HepG2 (cell line): ENCODE data around the gene RAD21L1. TPM values are rescaled to one million over a fixed set of nuclear protein-coding genes. Genes with fewer than 3 reads are reported as not detected.

ENCODE experiments used
- ATAC-seq: fragments of 200-7000 bp; cut with Tn5 transposase; 3 replicates; pipeline ENCODE4 v1.9.1; 2020; ENCODE audit warnings: mild to moderate bottlenecking, moderate library complexity
- BruUV-seq: library from RNA; stranded (reverse); fragments of 400-500 nt; replicated peaks from 2 replicates; lab custom pipeline; 2021; lab: Mats Ljungman, UMichigan
- CTCF ChIA-PET: fragments of 300-600 bp; formaldehyde crosslinking; extraction: SDS; loops from one replicate; lab custom pipeline; 2021; ENCODE audit warnings: low total read pairs, inconsistent platforms, low intra/inter-chr PET ratio; lab: Yijun Ruan, JAX
- POLR2A ChIA-PET: fragments of 350-600 bp; sonication (Branson Sonifier 250); formaldehyde crosslinking; loops from one replicate; lab custom pipeline; 2020; ENCODE audit warnings: antibody characterized with exemption, inconsistent platforms; lab: Yijun Ruan, JAX
- DNase-seq: peaks from one replicate; pipeline ENCODE4 v3.0.0-alpha.2; 2015; ENCODE audit warnings: low spot score
- FAIRE-seq: peaks from 3 replicates; lab custom pipeline; 2011; peaks lifted over from hg19 to GRCh38; lab: Jason Lieb, UNC
- H2AFZ ChIP-seq: one replicate; pipeline ENCODE4 v1.6.1; 2011; ENCODE audit warnings: low read length, inconsistent platforms
- H3K27ac ChIP-seq: fragments of 300-600 bp; 3 replicates; pipeline ENCODE4 v1.8.0; 2011; ENCODE audit warnings: mixed run types, mild to moderate bottlenecking, mixed read lengths, low read length, inconsistent platforms; ENCODE audit not compliant: insufficient read depth; ENCODE audit errors: extremely low read length
- H3K27me3 ChIP-seq, 2 experiments: fragments of 200-600 bp in 1 of 2; 2 replicates in 1 of 2; 3 replicates in 1 of 2; pipeline versions ENCODE4 v1.6.0 to v1.8.0; 2011; ENCODE audit warnings: low read length in 2 of 2, mild to moderate bottlenecking in 2 of 2, moderate library complexity in 2 of 2, inconsistent platforms in 1 of 2; ENCODE audit not compliant: insufficient read depth in 2 of 2, control insufficient read depth in 1 of 2
- H3K36me3 ChIP-seq, 2 experiments: fragments of 200-600 bp in 1 of 2; replicated peaks in 1 of 2; 2 replicates in 1 of 2; 3 replicates in 1 of 2; pipeline versions ENCODE4 v1.5.1 to v1.8.0; 2011; ENCODE audit warnings: low read length in 2 of 2, inconsistent platforms in 1 of 2; ENCODE audit not compliant: insufficient read depth in 2 of 2, control insufficient read depth in 1 of 2
- H3K4me1 ChIP-seq: 2 replicates; pipeline ENCODE4 v1.5.1; 2012; ENCODE audit warnings: low read length, inconsistent platforms; ENCODE audit not compliant: insufficient read depth
- H3K4me2 ChIP-seq: 2 replicates; pipeline ENCODE4 v1.6.0; 2011; ENCODE audit warnings: low read depth, low read length, inconsistent platforms
- H3K4me3 ChIP-seq, 3 experiments: fragments of 200-600 bp in 1 of 3; sonication (generic), shearing (Covaris generic) in 1 of 3; replicated peaks in 1 of 3; 2 replicates each; pipeline ENCODE4 v1.5.1; 2011 to 2016; ENCODE audit warnings: low read length in 3 of 3, inconsistent platforms in 2 of 3, low read depth in 2 of 3, mild to moderate bottlenecking in 2 of 3, control low read depth in 1 of 3, mixed read lengths in 1 of 3; ENCODE audit not compliant: insufficient read depth in 1 of 3
- H3K79me2 ChIP-seq: one replicate; pipeline ENCODE4 v1.6.1; 2011; ENCODE audit warnings: low read length, inconsistent platforms; ENCODE audit not compliant: insufficient read depth
- H3K9ac ChIP-seq: 2 replicates; pipeline ENCODE4 v1.6.0; 2011; ENCODE audit warnings: mild to moderate bottlenecking, low read depth, low read length, inconsistent platforms; ENCODE audit not compliant: insufficient read depth
- H3K9me3 ChIP-seq: 2 replicates; pipeline ENCODE4 v1.5.1; 2012; ENCODE audit warnings: mild to moderate bottlenecking, low read length
- H4K20me1 ChIP-seq: 2 replicates; pipeline ENCODE4 v1.6.0; 2011; ENCODE audit warnings: inconsistent platforms, mild to moderate bottlenecking, low read length, moderate library complexity; ENCODE audit not compliant: insufficient read depth
- AGO2 ChIP-seq: fragments of 200-400 bp; formaldehyde crosslinking; optimal IDR thresholded peaks from 2 replicates; pipeline ENCODE3; 2017; ENCODE audit warnings: mild to moderate bottlenecking, low read depth, low read length, moderate library complexity
- BATF2 ChIP-seq: sonication (generic); formaldehyde crosslinking; IDR thresholded peaks from 2 replicates; pipeline ENCODE4 v1.8.0; 2022; ENCODE audit warnings: mild to moderate bottlenecking, missing genetic modification reagents, moderate library complexity
- BRD4 ChIP-seq: sonication (generic); formaldehyde crosslinking; IDR thresholded peaks from 2 replicates; pipeline ENCODE4 v1.4.0; 2020; ENCODE audit warnings: missing genetic modification reagents
- EEA1 ChIP-seq: sonication (generic); formaldehyde crosslinking; IDR thresholded peaks from 2 replicates; pipeline ENCODE4 v1.5.1; 2020; ENCODE audit warnings: mild to moderate bottlenecking, missing genetic modification reagents, borderline replicate concordance
- FOXP4 ChIP-seq: sonication (generic); formaldehyde crosslinking; IDR thresholded peaks from 2 replicates; pipeline ENCODE4 v1.4.0; 2020; ENCODE audit warnings: missing genetic modification reagents
- MIER3 ChIP-seq: IDR thresholded peaks from 2 replicates; pipeline ENCODE4 v1.6.1; 2016; ENCODE audit warnings: missing compliant biosample characterization, borderline replicate concordance
- SAFB2 ChIP-seq: sonication (generic); formaldehyde crosslinking; IDR thresholded peaks from 2 replicates; pipeline ENCODE4 v1.5.1; 2020; ENCODE audit warnings: missing genetic modification reagents, low read depth, mild to moderate bottlenecking, borderline replicate concordance
- SALL2 ChIP-seq: sonication (generic); formaldehyde crosslinking; IDR thresholded peaks from 2 replicates; pipeline ENCODE4 v1.8.1; 2023; ENCODE audit warnings: mild to moderate bottlenecking, missing genetic modification reagents, inconsistent platforms
- ZFP1 ChIP-seq: IDR thresholded peaks from 2 replicates; pipeline ENCODE4 v1.6.1; 2016
- ZGPAT ChIP-seq: IDR thresholded peaks from 2 replicates; pipeline ENCODE4 v1.6.1; 2016; ENCODE audit warnings: mild to moderate bottlenecking
- ZNF543 ChIP-seq: sonication (generic); formaldehyde crosslinking; IDR thresholded peaks from 2 replicates; pipeline ENCODE4 v1.4.0; 2020; ENCODE audit warnings: mild to moderate bottlenecking, missing genetic modification reagents
- ZNF800 ChIP-seq: sonication (generic); formaldehyde crosslinking; IDR thresholded peaks from 2 replicates; pipeline ENCODE4 v1.4.0; 2020; ENCODE audit warnings: missing genetic modification reagents
- ZSCAN12 ChIP-seq: sonication (generic); formaldehyde crosslinking; IDR thresholded peaks from 2 replicates; pipeline ENCODE4 v1.9.0; 2021; ENCODE audit warnings: mild to moderate bottlenecking, missing genetic modification reagents
- WGBS: methylation state at CpG from one replicate; pipeline ENCODE4 v1.1.6; 2017; ENCODE audit warnings: low lambda C conversion rate; 5-methylcytosine and 5-hydroxymethylcytosine counted together
- in situ Hi-C: cut with HindIII; loops from 2 replicates; pipeline ENCODE4 v1.10.0; 2017; ENCODE audit warnings: low pct_unique_long_range_greater_than_20kb; ENCODE audit not compliant: extremely low pct_ligation_motif_present
- intact Hi-C: fragments of 100-400 bp; cut with micrococcal nuclease; formaldehyde crosslinking; loops from one replicate; pipeline ENCODE4 v1.10.0; 2022; ENCODE audit not compliant: unreplicated experiment
- polyA plus RNA-seq, 8 experiments: library from polyadenylated mRNA; depleted of rRNA in 3 of 8; stranded (reverse) in 7 of 8; unstranded in 1 of 8; fragments of >200 nt; fragmentation: Illumina TruSeq in 4 of 8; extraction: Trizol in 4 of 8; gene quantifications; 2 replicates each; pipeline versions ENCODE4 v1.2.1 to v1.2.3, GENCODE V29; 2011 to 2016; ENCODE audit warnings: low read depth in 4 of 8, missing spikeins in 1 of 8, mixed read lengths in 1 of 8; ENCODE audit not compliant: insufficient read depth in 1 of 8
- total RNA-seq, 5 experiments: library from RNA; depleted of rRNA; stranded (reverse); fragments of >200 nt; fragmentation: Illumina TruSeq; extraction: Trizol; gene quantifications; 2 replicates each; pipeline ENCODE4 v1.2.3, GENCODE V29; 2016; ENCODE audit warnings: low read depth in 1 of 5
- TF ChIP-seq, protein P1 (sequence below): sonication (generic); formaldehyde crosslinking; IDR thresholded peaks from 2 replicates; pipeline ENCODE4 v1.8.0; 2022; ENCODE audit warnings: mild to moderate bottlenecking, missing genetic modification reagents

The RAD21L1 gene
- total and polyA plus RNA-seq, 2 of the 13 experiments (the other 11 are each of a cell fraction or from before 2014, with no cell fraction given) = not detected

DNA sequence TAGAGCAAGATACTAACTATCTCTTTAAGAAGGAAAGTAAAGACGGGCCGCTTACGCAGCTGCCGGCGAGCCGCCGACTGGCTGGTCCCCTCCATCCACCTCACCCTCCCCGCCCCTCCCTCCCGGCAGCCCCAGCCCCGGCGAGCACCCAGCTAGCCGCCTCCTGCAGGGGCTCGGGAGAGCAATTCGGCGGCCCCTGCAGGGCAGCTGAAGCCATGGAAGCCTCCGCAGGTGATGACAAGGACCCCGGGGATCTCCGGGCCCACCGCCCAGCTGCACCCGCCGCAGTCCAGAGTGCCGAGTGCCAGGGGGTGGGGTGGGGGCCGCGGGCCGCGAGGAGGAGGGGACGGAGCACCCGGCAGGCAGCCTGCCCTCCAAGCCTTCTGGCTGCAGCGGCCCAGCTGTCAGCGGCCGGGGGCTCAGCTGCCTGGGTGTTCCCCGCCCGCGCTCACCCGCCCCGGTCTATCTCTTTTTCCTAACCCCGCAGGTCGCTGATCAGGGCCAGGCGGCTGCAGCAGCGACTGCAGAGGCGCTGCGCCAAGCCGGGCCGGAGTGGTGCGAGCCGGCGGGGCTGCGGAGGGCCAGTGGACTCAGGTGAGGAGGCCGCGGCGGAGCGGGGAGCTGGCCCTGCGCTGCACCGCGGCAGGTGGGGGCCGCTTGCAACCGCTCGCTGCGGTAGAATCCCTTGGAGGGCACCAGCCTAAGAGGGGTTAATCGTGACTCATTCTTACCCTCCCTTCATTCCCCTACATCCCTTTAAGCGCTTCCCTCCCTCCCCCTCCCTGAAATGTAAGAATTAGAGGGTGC, 40.5 kb downstream of the RAD21L1 start, which contains the start of gene SNPH:
Gene SNPH (plus strand): TSS at position 128 of the 807 bp plus-strand sequence. CDS start 29,946 bp downstream, outside the sequence.
- ATAC-seq (peak; percentile 93), FAIRE-seq (no peak), DNase-seq (no peak)
- 2% methylated on average over 44 of the region's 61 CpGs for WGBS
- H3K27me3 ChIP-seq = peaks cover 16 to 48% of the 10 kb centered on the region in 2 experiments
- no peak within 1 kb of the TSS for H3K27ac ChIP-seq
- 0 out of 2 replicates have a peak within 1 kb of the TSS, but pooled peaks have one; percentile 1 for H3K9ac ChIP-seq
- H3K4me3 ChIP-seq = peak within 1 kb of the TSS; percentile 53 to 67 (median 59)
- no TSS peak for BruUV-seq
- in situ Hi-C loops = no loop called here
- H3K79me2 ChIP-seq = no peaks in the 10 kb centered on the region
- intact Hi-C loops = no loop called here
- CTCF ChIA-PET = no interaction called here
- POLR2A ChIA-PET = interaction anchor here (1.0 kb wide), 1 partner anchor 59 kb away, joined by 3 read pairs; no protein-coding TSS in a partner anchor
- no peaks in the 10 kb centered on the region for H4K20me1 ChIP-seq
- no peaks in the 10 kb centered on the region for H3K9me3 ChIP-seq
- H3K36me3 ChIP-seq = no peaks in the 10 kb centered on the region
- no peaks in the 10 kb centered on the region; the same call in 1 of the 2 replicates for H3K4me1 ChIP-seq
- peak within 1 kb of the TSS; percentile 76 for H3K4me2 ChIP-seq
- no peak within 1 kb of the TSS for H2AFZ ChIP-seq
- no peak; the same call in 1 of the 2 replicates for TF ChIP-seq SAFB2 (CRISPR knock-in tag)
- no peak for TF ChIP-seq ZNF543 (CRISPR knock-in tag)
- TF ChIP-seq ZSCAN12 (CRISPR knock-in tag) = no peak
- TF ChIP-seq, protein P1, sequence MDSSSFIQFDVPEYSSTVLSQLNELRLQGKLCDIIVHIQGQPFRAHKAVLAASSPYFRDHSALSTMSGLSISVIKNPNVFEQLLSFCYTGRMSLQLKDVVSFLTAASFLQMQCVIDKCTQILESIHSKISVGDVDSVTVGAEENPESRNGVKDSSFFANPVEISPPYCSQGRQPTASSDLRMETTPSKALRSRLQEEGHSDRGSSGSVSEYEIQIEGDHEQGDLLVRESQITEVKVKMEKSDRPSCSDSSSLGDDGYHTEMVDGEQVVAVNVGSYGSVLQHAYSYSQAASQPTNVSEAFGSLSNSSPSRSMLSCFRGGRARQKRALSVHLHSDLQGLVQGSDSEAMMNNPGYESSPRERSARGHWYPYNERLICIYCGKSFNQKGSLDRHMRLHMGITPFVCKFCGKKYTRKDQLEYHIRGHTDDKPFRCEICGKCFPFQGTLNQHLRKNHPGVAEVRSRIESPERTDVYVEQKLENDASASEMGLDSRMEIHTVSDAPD (CRISPR knock-in tag) = no peak
- TF ChIP-seq FOXP4 (CRISPR knock-in tag) = no peak
- TF ChIP-seq SALL2 = 0 out of 2 replicates have a peak, but pooled peaks have one; percentile 3
- peak; percentile 71 for TF ChIP-seq ZNF800
- no peak; the same call in 1 of the 2 replicates for TF ChIP-seq ZGPAT
- no peak for TF ChIP-seq MIER3
- no peak for TF ChIP-seq ZFP1
- no peak for TF ChIP-seq EEA1 (CRISPR knock-in tag)
- no peak for TF ChIP-seq AGO2
- TF ChIP-seq BATF2 (CRISPR knock-in tag) = no peak
- no peak for TF ChIP-seq BRD4 (CRISPR knock-in tag)
